ENCODE measurements around the gene EEF2K. TPM values are rescaled to one million over a fixed set of nuclear protein-coding genes. Genes with fewer than 3 reads are reported as not detected.
"Not testable (repeated sequence)": the region's sequence is repeated elsewhere in the genome, so short reads cannot be mapped to it uniquely, and the experiment has no call there.

Gene EEF2K
- total RNA-seq, 3 donors from 2014 or later, result 38.6 to 60.8 (median 39.7) TPM

GRCh38 chr16:22164482-22164881 is 41.6 kb upstream of the EEF2K start:
- Histone ChIP-seq H3K9me3 (no peaks in the 10 kb centered on the region), H3K36me3 (ENCODE audit: low read depth) (no peaks in the 10 kb centered on the region), H3K4me3 (no peak overlapping the region), H3K4me1 (ENCODE audit: low read depth) (peaks cover 8% of the 10 kb centered on the region)
- DNase-seq (no peak), ATAC-seq (no peak)
- no peak for TF ChIP-seq CTCF (IDR thresholded peaks at IDR 0.05)
- intact Hi-C loops (cut with DNase I, micrococcal nuclease), result loop anchor here in 1 of 2 donors (10.0 kb wide), 1 partner anchor 60 kb away; no protein-coding TSS in a partner anchor

- intact Hi-C loops (cut with DNase I, micrococcal nuclease), result loop anchor here in 1 of 2 donors (10.0 kb wide), 1 partner anchor 61 kb away; no protein-coding TSS in a partner anchor
- TF ChIP-seq CTCF (IDR thresholded peaks at IDR 0.05), result no peak
- no peaks in the 10 kb centered on the region for H3K9me3 ChIP-seq
- H3K4me1 ChIP-seq (ENCODE audit: low read depth), result peaks cover 8% of the 10 kb centered on the region
- no peaks in the 10 kb centered on the region for H3K36me3 ChIP-seq (ENCODE audit: low read depth)
- H3K4me3 ChIP-seq, result no peak overlapping the region
- ATAC-seq, result no peak
- no peak for DNase-seq
Observed at GRCh38 chr16:22165508-22166285, 40.4 kb upstream of the EEF2K start.

- no peaks in the 10 kb centered on the region for H3K4me1 ChIP-seq (ENCODE audit: low read depth)
- ATAC-seq, result no peak
- no peaks in the 10 kb centered on the region for H3K36me3 ChIP-seq (ENCODE audit: low read depth)
- intact Hi-C loops (cut with DNase I, micrococcal nuclease), result no loop called here
- no peak for TF ChIP-seq CTCF (IDR thresholded peaks at IDR 0.05)
- no peak for DNase-seq
- H3K4me3 ChIP-seq, result no peak overlapping the region
- H3K9me3 ChIP-seq, result no peaks in the 10 kb centered on the region
Observed at GRCh38 chr16:22171953-22172352, 34.1 kb upstream of the EEF2K start.

GRCh38 chr16:22172642-22173041 is 33.4 kb upstream of the EEF2K start:
- H3K36me3 ChIP-seq (ENCODE audit: low read depth); H3K4me3 ChIP-seq; ATAC-seq; H3K9me3 ChIP-seq; intact Hi-C loops (cut with DNase I, micrococcal nuclease); DNase-seq; H3K4me1 ChIP-seq (ENCODE audit: low read depth): not testable (repeated sequence)

GRCh38 chr16:22174642-22175041 is 31.4 kb upstream of the EEF2K start:
- TF ChIP-seq CTCF (IDR thresholded peaks at IDR 0.05), result no peak
- ATAC-seq, result no peak
- H3K9me3 ChIP-seq, result no peaks in the 10 kb centered on the region
- H3K36me3 ChIP-seq (ENCODE audit: low read depth), result no peaks in the 10 kb centered on the region
- DNase-seq, result no peak
- no peak overlapping the region for H3K4me3 ChIP-seq
- H3K4me1 ChIP-seq (ENCODE audit: low read depth), result no peaks in the 10 kb centered on the region
- intact Hi-C loops (cut with DNase I, micrococcal nuclease), result no loop called here

Measured in mucosa of descending colon (tissue), 3 donors.